Loucy (cell line): Measurements from ENCODE around the gene TNFRSF8.

Source experiments
- H2AFZ ChIP-seq: fragments of 200-600 bp; sonication (generic); 2 replicates; pipeline ENCODE4 v1.6.0; 2016; ENCODE audit warnings: antibody characterized with exemption, mild to moderate bottlenecking, low read length, moderate library complexity
- H3F3A ChIP-seq: fragments of 200-600 bp; 2 replicates; pipeline ENCODE4 v1.6.0; 2016; ENCODE audit warnings: antibody characterized with exemption, low read depth, mild to moderate bottlenecking
- H3K27me3 ChIP-seq: fragments of 200-600 bp; sonication (generic); 2 replicates; pipeline ENCODE4 v1.6.1; 2014; ENCODE audit warnings: low read length, mild to moderate bottlenecking; ENCODE audit not compliant: insufficient read depth, poor library complexity, severe bottlenecking
- H3K36me3 ChIP-seq: fragments of 200-600 bp; sonication (generic); 2 replicates; pipeline ENCODE4 v1.6.1; 2016; ENCODE audit warnings: low read length; ENCODE audit not compliant: insufficient read depth
- H3K4me1 ChIP-seq: fragments of 200-600 bp; sonication (generic); 2 replicates; pipeline ENCODE4 v1.5.1; 2014; ENCODE audit warnings: low read length, mild to moderate bottlenecking; ENCODE audit not compliant: insufficient read depth, poor library complexity, severe bottlenecking
- H3K4me2 ChIP-seq: fragments of 200-600 bp; sonication (generic); 2 replicates; pipeline ENCODE4 v1.6.0; 2014; ENCODE audit warnings: antibody characterized with exemption, low read length, low read depth, mild to moderate bottlenecking; ENCODE audit not compliant: poor library complexity, severe bottlenecking
- H3K4me3 ChIP-seq: fragments of 200-600 bp; sonication (generic); 2 replicates; pipeline ENCODE4 v1.5.1; 2014; ENCODE audit warnings: low read length, mild to moderate bottlenecking, mixed read lengths; ENCODE audit not compliant: poor library complexity, severe bottlenecking
- H3K79me2 ChIP-seq: fragments of 200-600 bp; sonication (generic); 2 replicates; pipeline ENCODE4 v1.6.1; 2014; ENCODE audit warnings: low read length; ENCODE audit not compliant: insufficient read depth
- H3K9ac ChIP-seq: fragments of 200-600 bp; sonication (generic); 2 replicates; pipeline ENCODE4 v1.6.0; 2014; ENCODE audit warnings: mild to moderate bottlenecking, low read depth, low read length, moderate library complexity; ENCODE audit not compliant: poor library complexity, severe bottlenecking
- H3K9me2 ChIP-seq: fragments of 200-600 bp; sonication (generic); replicated peaks from 2 replicates; pipeline ENCODE4 v1.6.1; 2016; ENCODE audit warnings: low read depth, low read length, mixed read lengths
- H3K9me3 ChIP-seq: fragments of 200-600 bp; sonication (generic); 2 replicates; pipeline ENCODE4 v1.6.1; 2014; ENCODE audit warnings: mild to moderate bottlenecking, antibody characterized with exemption, low read length, low read depth; ENCODE audit not compliant: insufficient read depth
- H4K20me1 ChIP-seq: fragments of 200-600 bp; sonication (generic); 2 replicates; pipeline ENCODE4 v1.6.0; 2014; ENCODE audit warnings: antibody characterized with exemption, low read length, mild to moderate bottlenecking; ENCODE audit not compliant: insufficient read depth, poor library complexity, severe bottlenecking
- CTCF ChIP-seq: fragments of 200-600 bp; sonication (generic); conservative IDR thresholded peaks from 2 replicates; pipeline ENCODE4 v1.5.1; 2014; ENCODE audit warnings: mild to moderate bottlenecking, antibody characterized with exemption, low read length
- EZH2phosphoT487 ChIP-seq: fragments of 200-600 bp; IDR thresholded peaks from 2 replicates; pipeline ENCODE4 v1.6.1; 2018; ENCODE audit warnings: antibody characterized with exemption, mild to moderate bottlenecking, moderate library complexity, borderline replicate concordance

The TNFRSF8 gene

GRCh38 chr1:12102066-12102465 is 39.0 kb downstream of the TNFRSF8 start:
- Histone ChIP-seq H3K4me1 (no peaks in the 10 kb centered on the region), H3K4me3 (no peak overlapping the region), H3K9ac (no peak overlapping the region), H4K20me1 (no peaks in the 10 kb centered on the region), H3K36me3 (no peaks in the 10 kb centered on the region), H3K9me3 (no peaks in the 10 kb centered on the region), H3K79me2 (no peaks in the 10 kb centered on the region), H3K27me3 (no peaks in the 10 kb centered on the region), H3K4me2 (no peak overlapping the region), H3K9me2 (no peaks in the 10 kb centered on the region), H2AFZ (no peak overlapping the region), H3F3A (no peaks in the 10 kb centered on the region)
- TF ChIP-seq EZH2phosphoT487 (no peak), CTCF (no peak)

GRCh38 chr1:12104417-12104816 is 41.3 kb downstream of the TNFRSF8 start:
- no peak overlapping the region for H2AFZ ChIP-seq
- no peaks in the 10 kb centered on the region for H3K79me2 ChIP-seq
- 0 out of 2 replicates have a peak, but pooled peaks cover 4% of the 10 kb centered on the region for H3K36me3 ChIP-seq
- no peaks in the 10 kb centered on the region for H3F3A ChIP-seq
- H3K4me1 ChIP-seq = no peaks in the 10 kb centered on the region
- TF ChIP-seq EZH2phosphoT487 (no peak), CTCF (no peak)
- no peaks in the 10 kb centered on the region for H3K9me3 ChIP-seq
- no peaks in the 10 kb centered on the region for H3K27me3 ChIP-seq
- H3K9ac ChIP-seq = no peak overlapping the region
- no peaks in the 10 kb centered on the region for H3K9me2 ChIP-seq
- no peak overlapping the region for H3K4me3 ChIP-seq
- H4K20me1 ChIP-seq = no peaks in the 10 kb centered on the region
- H3K4me2 ChIP-seq = no peak overlapping the region

GRCh38 chr1:12106153-12106552 is 43.0 kb downstream of the TNFRSF8 start:
- H3K27me3 ChIP-seq = no peaks in the 10 kb centered on the region
- no peaks in the 10 kb centered on the region for H3K9me2 ChIP-seq
- no peak overlapping the region for H3K4me2 ChIP-seq
- 0 out of 2 replicates have a peak, but pooled peaks cover 4% of the 10 kb centered on the region for H3K36me3 ChIP-seq
- no peaks in the 10 kb centered on the region for H3F3A ChIP-seq
- H3K9ac ChIP-seq = no peak overlapping the region
- no peaks in the 10 kb centered on the region for H3K9me3 ChIP-seq
- no peaks in the 10 kb centered on the region for H3K4me1 ChIP-seq
- H2AFZ ChIP-seq = no peak overlapping the region
- no peak overlapping the region for H3K4me3 ChIP-seq
- TF ChIP-seq CTCF = no peak
- no peak for TF ChIP-seq EZH2phosphoT487
- no peaks in the 10 kb centered on the region for H4K20me1 ChIP-seq
- H3K79me2 ChIP-seq = no peaks in the 10 kb centered on the region
